ENCODE data around the gene DPEP2NB. TPM values are rescaled to one million over a fixed set of nuclear protein-coding genes. Genes with fewer than 3 reads are reported as not detected.
A peak's percentile ranks its signal among the peaks of the same experiment; 100 is the strongest.

The DPEP2NB gene
- total and polyA plus RNA-seq, 10 of the 15 experiments (the other 5 are each of a cell fraction or from before 2014, with no cell fraction given), result not detected

GRCh38 chr16:68037841-68038597, 22.3 kb upstream of the DPEP2NB start (continued):
- TF ChIP-seq, protein P1, sequence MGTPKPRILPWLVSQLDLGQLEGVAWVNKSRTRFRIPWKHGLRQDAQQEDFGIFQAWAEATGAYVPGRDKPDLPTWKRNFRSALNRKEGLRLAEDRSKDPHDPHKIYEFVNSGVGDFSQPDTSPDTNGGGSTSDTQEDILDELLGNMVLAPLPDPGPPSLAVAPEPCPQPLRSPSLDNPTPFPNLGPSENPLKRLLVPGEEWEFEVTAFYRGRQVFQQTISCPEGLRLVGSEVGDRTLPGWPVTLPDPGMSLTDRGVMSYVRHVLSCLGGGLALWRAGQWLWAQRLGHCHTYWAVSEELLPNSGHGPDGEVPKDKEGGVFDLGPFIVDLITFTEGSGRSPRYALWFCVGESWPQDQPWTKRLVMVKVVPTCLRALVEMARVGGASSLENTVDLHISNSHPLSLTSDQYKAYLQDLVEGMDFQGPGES (IDR thresholded peaks at IDR 0.05), result no peak
- TF ChIP-seq TCF7 (IDR thresholded peaks at IDR 0.05; ENCODE audit: borderline replicate concordance) (no peak), IKZF2 (IDR thresholded peaks at IDR 0.05) (0 out of 4 replicates have a peak, but pooled peaks of 1 of the 2 experiments have one; percentile 14), REST (IDR thresholded peaks at IDR 0.05; ENCODE audit: low read depth, low read length) (no peak)

DNA sequence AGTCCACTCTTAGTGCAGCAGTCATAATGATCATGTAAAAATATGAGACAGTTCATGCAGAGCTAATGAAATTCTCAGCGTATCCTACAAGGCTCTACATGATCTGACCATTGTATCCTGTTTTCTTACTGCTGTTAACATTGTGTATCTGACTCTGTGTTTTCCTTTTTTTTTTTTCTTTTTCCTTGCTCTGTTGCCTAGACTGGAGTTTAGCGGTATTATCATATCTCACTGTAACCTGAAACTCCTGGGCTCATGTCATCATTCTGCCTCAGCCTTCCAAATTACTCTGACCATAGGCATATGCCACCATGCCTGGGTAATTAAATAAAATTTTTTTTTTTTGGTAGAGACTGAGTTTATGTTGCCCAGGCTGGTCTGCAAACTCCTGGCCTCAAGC, 19.5 kb upstream of the DPEP2NB start:
- Histone ChIP-seq H3K4me2 (ENCODE audit: control insufficient read depth, insufficient read depth) (no peak overlapping the region), H3K79me2 (ENCODE audit: control insufficient read depth, insufficient read depth, low read length) (no peaks in the 10 kb centered on the region), H3K4me1 (ENCODE audit: control insufficient read depth, insufficient read depth, low read length) (peaks cover 14% of the 10 kb centered on the region), H3K9ac (ENCODE audit: control insufficient read depth, insufficient read depth, low read length) (no peak overlapping the region), H4K20me1 (ENCODE audit: control insufficient read depth, insufficient read depth) (no peaks in the 10 kb centered on the region), H3K27ac (ENCODE audit: control insufficient read depth, insufficient read depth) (no peak overlapping the region), H3K4me3 (no peak overlapping the region), H3K9me3 (replicated peaks; ENCODE audit: control insufficient read depth, insufficient read depth, low read length) (no peaks in the 10 kb centered on the region), H3K36me3 (ENCODE audit: control insufficient read depth in 2 of 2, insufficient read depth in 2 of 2, low read length in 1 of 2) (no peaks in the 10 kb centered on the region; a peak in 3 of 4 replicates), H2AFZ (ENCODE audit: control insufficient read depth, low read depth, low read length) (no peak overlapping the region), H3K27me3 (replicated peaks in 1 of 2; ENCODE audit: control insufficient read depth in 2 of 2, insufficient read depth in 2 of 2, low read length in 1 of 2) (no peaks in the 10 kb centered on the region)
- in situ Hi-C loops (cut with MboI), result no loop called here
- CTCF ChIA-PET, result interaction anchor here (0.9 to 2.6 kb wide), 2 partner anchors 193 to 219 kb away, joined by 3 to 11 read pairs; no protein-coding TSS in a partner anchor
- RAD21 ChIA-PET (ENCODE audit: unreplicated experiment), result no interaction called here
- intact Hi-C loops (cut with micrococcal nuclease; ENCODE audit: unreplicated experiment), result no loop called here
- no peak for FAIRE-seq
- no peak for ATAC-seq
- SMC1A ChIA-PET (ENCODE audit: uncharacterized antibody, unreplicated experiment), result no interaction called here
- no peak for DNase-seq (ENCODE audit: low read depth, low spot score)
- TF ChIP-seq ZNF622 (IDR thresholded peaks at IDR 0.05), result no peak
- POLR2A ChIA-PET, result interaction anchor here (0.6 to 1.7 kb wide), 3 partner anchors 12 to 303 kb away, joined by 3 to 4 read pairs (median 4); no protein-coding TSS in a partner anchor
- no TSS peak for BruUV-seq (replicated peaks)
- WGBS (ENCODE audit: insufficient coverage, insufficient replicate concordance, low lambda C conversion rate, missing lambda C conversion rate), result 100% methylated on average over 2 of the region's 2 CpGs

Measured in GM12878 (cell line).